ENCODE data around the gene CLSTN2. TPM values are rescaled to one million over a fixed set of nuclear protein-coding genes. Genes with fewer than 3 reads are reported as not detected.

The CLSTN2 gene
- total and polyA plus RNA-seq, 9 donors = 28.9 to 263 (median 134) TPM

- 66 to 85% (median 77%) methylated on average over 2 of the region's 2 CpGs for WGBS, 3 donors
- intact Hi-C loops (cut with DNase I) = no loop called here
- no peak for DNase-seq
- Histone ChIP-seq H3K27ac (no peak overlapping the region), H3K4me3 (no peak overlapping the region), H3K27me3 (no peaks in the 10 kb centered on the region), H3K4me1 (ENCODE audit: insufficient read depth) (peaks cover 8% of the 10 kb centered on the region), H3K9me3 (no peaks in the 10 kb centered on the region), H3K36me3 (no peaks in the 10 kb centered on the region)
- TF ChIP-seq CTCF (IDR thresholded peaks at IDR 0.05) (no peak), EP300 (IDR thresholded peaks at IDR 0.05) (no peak), POLR2A (IDR thresholded peaks at IDR 0.05) (no peak)
Measured at GRCh38 chr3:140433431-140433830, 498.4 kb downstream of the CLSTN2 start.

GRCh38 chr3:140434261-140434905 lies 499.4 kb downstream of the CLSTN2 start:
- H3K27me3 ChIP-seq = no peaks in the 10 kb centered on the region
- no peak overlapping the region for H3K4me3 ChIP-seq
- peaks cover 8% of the 10 kb centered on the region for H3K4me1 ChIP-seq (ENCODE audit: insufficient read depth)
- intact Hi-C loops (cut with DNase I) = no loop called here
- H3K9me3 ChIP-seq = no peaks in the 10 kb centered on the region
- no peak for DNase-seq
- TF ChIP-seq POLR2A (IDR thresholded peaks at IDR 0.05) (no peak), EP300 (IDR thresholded peaks at IDR 0.05) (no peak), CTCF (IDR thresholded peaks at IDR 0.05) (no peak)
- WGBS, 3 donors = 80 to 90% (median 87%) methylated on average over 5 of the region's 5 CpGs
- H3K36me3 ChIP-seq = no peaks in the 10 kb centered on the region
- no peak overlapping the region for H3K27ac ChIP-seq

- Histone ChIP-seq H3K36me3 (no peaks in the 10 kb centered on the region), H3K4me1 (ENCODE audit: insufficient read depth) (peaks cover 8% of the 10 kb centered on the region), H3K27ac (no peak overlapping the region), H3K4me3 (no peak overlapping the region), H3K9me3 (no peaks in the 10 kb centered on the region), H3K27me3 (no peaks in the 10 kb centered on the region)
- intact Hi-C loops (cut with DNase I) = no loop called here
- TF ChIP-seq POLR2A (IDR thresholded peaks at IDR 0.05) (no peak), CTCF (IDR thresholded peaks at IDR 0.05) (no peak), EP300 (IDR thresholded peaks at IDR 0.05) (no peak)
- DNase-seq = no peak
- WGBS, 3 donors = 93 to 99% (median 93%) methylated on average over 4 of the region's 4 CpGs
Measured at GRCh38 chr3:140436421-140436820, 501.4 kb downstream of the CLSTN2 start.

GRCh38 chr3:140438736-140439470 lies 503.9 kb downstream of the CLSTN2 start:
- TF ChIP-seq POLR2A (IDR thresholded peaks at IDR 0.05) = no peak
- TF ChIP-seq CTCF (IDR thresholded peaks at IDR 0.05) = no peak
- no peak for TF ChIP-seq EP300 (IDR thresholded peaks at IDR 0.05)
- intact Hi-C loops (cut with DNase I) = no loop called here
- Histone ChIP-seq H3K4me1 (ENCODE audit: insufficient read depth) (no peaks in the 10 kb centered on the region), H3K9me3 (no peaks in the 10 kb centered on the region), H3K36me3 (no peaks in the 10 kb centered on the region), H3K27me3 (no peaks in the 10 kb centered on the region), H3K27ac (no peak overlapping the region), H3K4me3 (no peak overlapping the region)
- 78 to 85% (median 82%) methylated on average over 6 of the region's 6 CpGs for WGBS, 3 donors
- DNase-seq = no peak
